ENCODE data around the gene SELENOM. TPM values are rescaled to one million over a fixed set of nuclear protein-coding genes. Genes with fewer than 3 reads are reported as not detected.

The SELENOM gene
- total and polyA plus RNA-seq, 2 donors = 14.4 to 122 TPM

GRCh38 chr22:31091106-31091975 is 16.0 kb downstream of the SELENOM start:
- no peak for DNase-seq (ENCODE audit: low read depth in 6 of 9, low spot score in 9 of 9)

GRCh38 chr22:31090217-31091085 is 16.9 kb downstream of the SELENOM start:
- H3K4me1 ChIP-seq (ENCODE audit: control insufficient read depth in 2 of 2, insufficient read depth in 2 of 2, low read length in 2 of 2) = peaks cover 0 to 3% of the 10 kb centered on the region in 2 donors
- no peak for DNase-seq (ENCODE audit: low read depth in 6 of 9, low spot score in 9 of 9)
- no peak overlapping the region for H3K27ac ChIP-seq (ENCODE audit: low read depth in 1 of 2, low read length in 1 of 2)
- H3K36me3 ChIP-seq (ENCODE audit: control insufficient read depth in 2 of 2, insufficient read depth in 2 of 2, low read length in 1 of 2) = peaks cover 11 to 58% of the 10 kb centered on the region in 2 donors
- no peak overlapping the region for H3K4me3 ChIP-seq (ENCODE audit: low read length in 2 of 2)
- 96% methylated on average over 15 of the region's 15 CpGs for WGBS
- H3K9me3 ChIP-seq (ENCODE audit: control insufficient read depth in 2 of 2, insufficient read depth in 1 of 2, low read length in 1 of 2) = no peaks in the 10 kb centered on the region
- H3K27me3 ChIP-seq (ENCODE audit: control insufficient read depth in 2 of 2, insufficient read depth in 1 of 2, low read length in 1 of 2) = no peaks in the 10 kb centered on the region

More at GRCh38 chr22:31091106-31091975, 16.0 kb downstream of the SELENOM start:
- Histone ChIP-seq H3K4me3 (ENCODE audit: low read length in 2 of 2) (no peak overlapping the region), H3K27ac (ENCODE audit: low read depth in 1 of 2, low read length in 1 of 2) (no peak overlapping the region), H3K9me3 (ENCODE audit: control insufficient read depth in 2 of 2, insufficient read depth in 1 of 2, low read length in 1 of 2) (no peaks in the 10 kb centered on the region), H3K27me3 (ENCODE audit: control insufficient read depth in 2 of 2, insufficient read depth in 1 of 2, low read length in 1 of 2) (no peaks in the 10 kb centered on the region), H3K4me1 (ENCODE audit: control insufficient read depth in 2 of 2, insufficient read depth in 2 of 2, low read length in 2 of 2) (no peaks in the 10 kb centered on the region), H3K36me3 (ENCODE audit: control insufficient read depth in 2 of 2, insufficient read depth in 2 of 2, low read length in 1 of 2) (peaks cover 11 to 64% of the 10 kb centered on the region in 2 donors)
- 98% methylated on average over 29 of the region's 29 CpGs for WGBS

- H3K4me1 ChIP-seq (ENCODE audit: control insufficient read depth in 2 of 2, insufficient read depth in 2 of 2, low read length in 2 of 2) = peaks cover under 1 to 10% of the 10 kb centered on the region in 2 donors
- peaks cover 11 to 53% of the 10 kb centered on the region in 2 donors for H3K36me3 ChIP-seq (ENCODE audit: control insufficient read depth in 2 of 2, insufficient read depth in 2 of 2, low read length in 1 of 2)
- H3K9me3 ChIP-seq (ENCODE audit: control insufficient read depth in 2 of 2, insufficient read depth in 1 of 2, low read length in 1 of 2) = no peaks in the 10 kb centered on the region
- no peak for DNase-seq (ENCODE audit: low read depth in 6 of 9, low spot score in 9 of 9)
- 74% methylated on average over 9 of the region's 9 CpGs for WGBS
- no peaks in the 10 kb centered on the region for H3K27me3 ChIP-seq (ENCODE audit: control insufficient read depth in 2 of 2, insufficient read depth in 1 of 2, low read length in 1 of 2)
- no peak overlapping the region for H3K4me3 ChIP-seq (ENCODE audit: low read length in 2 of 2)
- no peak overlapping the region for H3K27ac ChIP-seq (ENCODE audit: low read depth in 1 of 2, low read length in 1 of 2)
These were observed 17.9 kb downstream of the SELENOM start for GRCh38 chr22:31089160-31090100.

DNA sequence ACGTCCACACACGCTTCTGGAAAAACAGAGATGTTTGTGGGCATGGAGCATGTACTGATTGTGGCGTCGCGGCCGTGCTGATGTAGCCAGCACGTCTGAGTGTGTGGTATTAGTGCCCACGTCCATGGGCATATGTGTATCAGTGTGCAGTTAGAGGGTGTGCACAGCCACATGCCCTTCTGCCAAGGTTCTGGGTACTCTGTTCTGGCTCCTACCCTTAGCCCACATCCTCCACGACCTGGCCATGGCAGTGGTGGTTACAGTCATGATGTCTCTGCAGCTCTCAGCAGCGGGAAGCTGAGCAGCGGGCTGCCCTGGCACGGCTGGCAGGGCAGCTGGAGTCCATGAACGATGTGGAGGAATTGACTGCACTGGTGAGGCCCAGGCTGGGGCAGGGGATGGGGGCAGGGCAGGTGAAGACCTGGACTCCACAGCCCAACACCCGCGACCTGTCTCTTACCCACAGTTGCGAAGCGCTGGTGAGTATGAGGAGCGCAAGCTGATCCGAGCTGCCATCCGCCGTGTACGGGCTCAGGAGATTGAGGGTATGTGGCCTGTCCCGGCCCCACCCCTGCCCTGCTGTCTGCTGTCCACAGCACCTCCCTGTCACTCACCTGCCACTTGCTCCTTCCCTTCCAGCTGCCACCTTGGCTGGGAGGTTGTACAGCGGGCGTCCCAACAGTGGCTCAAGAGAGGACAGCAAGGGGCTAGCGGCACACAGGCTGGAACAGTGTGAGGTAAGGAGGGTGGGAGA is 19.0 kb downstream of the SELENOM start:
- Histone ChIP-seq H3K36me3 (ENCODE audit: control insufficient read depth in 2 of 2, insufficient read depth in 2 of 2, low read length in 1 of 2) (peaks cover 11 to 45% of the 10 kb centered on the region in 2 donors), H3K9me3 (ENCODE audit: control insufficient read depth in 2 of 2, insufficient read depth in 1 of 2, low read length in 1 of 2) (no peaks in the 10 kb centered on the region), H3K27me3 (ENCODE audit: control insufficient read depth in 2 of 2, insufficient read depth in 1 of 2, low read length in 1 of 2) (no peaks in the 10 kb centered on the region), H3K4me1 (ENCODE audit: control insufficient read depth in 2 of 2, insufficient read depth in 2 of 2, low read length in 2 of 2) (peaks cover 2 to 20% of the 10 kb centered on the region in 2 donors), H3K4me3 (ENCODE audit: low read length in 2 of 2) (no peak overlapping the region), H3K27ac (ENCODE audit: low read depth in 1 of 2, low read length in 1 of 2) (no peak overlapping the region)
- 98% methylated on average over 26 of the region's 26 CpGs for WGBS
- no peak for DNase-seq (ENCODE audit: low read depth in 6 of 9, low spot score in 9 of 9)

- no peak for DNase-seq (ENCODE audit: low read depth in 6 of 9, low spot score in 9 of 9)
- Histone ChIP-seq H3K4me3 (ENCODE audit: low read length in 2 of 2) (no peak overlapping the region), H3K9me3 (ENCODE audit: control insufficient read depth in 2 of 2, insufficient read depth in 1 of 2, low read length in 1 of 2) (no peaks in the 10 kb centered on the region), H3K4me1 (ENCODE audit: control insufficient read depth in 2 of 2, insufficient read depth in 2 of 2, low read length in 2 of 2) (peaks cover 6 to 26% of the 10 kb centered on the region in 2 donors), H3K27ac (ENCODE audit: low read depth in 1 of 2, low read length in 1 of 2) (no peak overlapping the region), H3K36me3 (ENCODE audit: control insufficient read depth in 2 of 2, insufficient read depth in 2 of 2, low read length in 1 of 2) (peaks cover 11 to 41% of the 10 kb centered on the region in 2 donors), H3K27me3 (ENCODE audit: control insufficient read depth in 2 of 2, insufficient read depth in 1 of 2, low read length in 1 of 2) (no peaks in the 10 kb centered on the region)
- WGBS = 97% methylated on average over 21 of the region's 21 CpGs
These were observed 19.6 kb downstream of the SELENOM start for GRCh38 chr22:31087744-31088215.

DNA sequence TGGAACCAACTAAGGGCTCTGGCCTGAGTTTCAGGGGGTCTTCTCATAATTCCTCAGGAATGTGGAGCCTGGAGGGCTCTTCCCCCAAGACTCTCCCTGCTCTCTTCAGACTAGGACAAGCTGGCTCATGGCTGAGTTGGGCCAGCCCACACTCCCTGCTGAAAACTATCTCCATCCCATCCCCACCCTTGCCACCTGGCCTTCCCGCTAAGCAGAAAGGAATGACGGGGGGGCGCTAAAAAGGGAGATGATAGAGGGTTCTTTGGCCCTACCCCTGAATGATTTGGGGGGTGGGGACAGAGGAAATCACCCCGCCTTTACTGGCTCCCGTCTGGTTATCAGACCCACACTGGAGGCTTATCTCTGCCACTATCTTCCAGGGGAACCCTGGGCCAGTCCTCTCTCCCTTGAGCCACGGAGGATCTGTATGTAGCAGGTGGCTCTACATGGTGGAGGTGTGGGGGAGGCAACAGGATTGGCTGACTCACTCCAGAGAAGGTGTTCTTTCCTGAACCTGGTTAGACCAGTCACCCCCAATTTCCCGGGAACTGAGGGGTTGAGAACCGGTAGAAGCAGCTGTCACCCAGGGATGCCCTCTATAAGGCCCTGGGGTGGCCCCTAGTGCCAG is 20.6 kb downstream of the SELENOM start:
- Histone ChIP-seq H3K4me3 (ENCODE audit: low read length in 2 of 2) (no peak overlapping the region), H3K27ac (ENCODE audit: low read depth in 1 of 2, low read length in 1 of 2) (no peak overlapping the region), H3K27me3 (ENCODE audit: control insufficient read depth in 2 of 2, insufficient read depth in 1 of 2, low read length in 1 of 2) (no peaks in the 10 kb centered on the region), H3K36me3 (ENCODE audit: control insufficient read depth in 2 of 2, insufficient read depth in 2 of 2, low read length in 1 of 2) (peaks cover 10 to 33% of the 10 kb centered on the region in 2 donors), H3K9me3 (ENCODE audit: control insufficient read depth in 2 of 2, insufficient read depth in 1 of 2, low read length in 1 of 2) (no peaks in the 10 kb centered on the region), H3K4me1 (ENCODE audit: control insufficient read depth in 2 of 2, insufficient read depth in 2 of 2, low read length in 2 of 2) (peaks cover 12 to 35% of the 10 kb centered on the region in 2 donors)
- DNase-seq (ENCODE audit: low read depth in 6 of 9, low spot score in 9 of 9) = no peak
- 82% methylated on average over 8 of the region's 8 CpGs for WGBS

DNA sequence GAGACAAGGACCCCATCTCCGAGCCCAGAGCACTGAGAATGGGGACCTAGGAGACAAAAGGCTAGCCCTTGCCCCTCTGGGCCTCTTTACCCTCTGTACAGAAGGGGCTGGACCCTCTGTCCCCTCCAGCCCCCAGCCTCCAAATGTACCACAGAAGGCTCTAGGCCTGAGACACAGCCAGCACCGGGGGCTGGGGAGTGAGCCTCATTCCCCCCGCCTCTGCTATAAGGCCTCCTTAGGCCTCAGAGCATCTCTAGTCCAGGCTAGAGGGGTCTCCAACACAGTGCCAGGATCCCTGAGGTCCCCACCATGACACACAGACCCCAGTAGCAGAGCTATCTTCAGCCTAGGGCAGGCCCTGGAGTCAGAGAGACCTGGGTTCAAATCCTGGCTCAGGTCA is 21.4 kb downstream of the SELENOM start:
- Histone ChIP-seq H3K27me3 (ENCODE audit: control insufficient read depth in 2 of 2, insufficient read depth in 1 of 2, low read length in 1 of 2) (no peaks in the 10 kb centered on the region), H3K9me3 (ENCODE audit: control insufficient read depth in 2 of 2, insufficient read depth in 1 of 2, low read length in 1 of 2) (no peaks in the 10 kb centered on the region), H3K4me3 (ENCODE audit: low read length in 2 of 2) (no peak overlapping the region), H3K27ac (ENCODE audit: low read depth in 1 of 2, low read length in 1 of 2) (no peak overlapping the region), H3K4me1 (ENCODE audit: control insufficient read depth in 2 of 2, insufficient read depth in 2 of 2, low read length in 2 of 2) (peaks cover 18 to 42% of the 10 kb centered on the region in 2 donors), H3K36me3 (ENCODE audit: control insufficient read depth in 2 of 2, insufficient read depth in 2 of 2, low read length in 1 of 2) (peaks cover 9 to 24% of the 10 kb centered on the region in 2 donors)
- WGBS = over 99% methylated on average over 3 of the region's 3 CpGs
- no peak for DNase-seq (ENCODE audit: low read depth in 6 of 9, low spot score in 9 of 9)

Data from thymus (tissue), 11 donors.